ENCODE data around the gene KIN.
"Not testable (repeated sequence)": the region's sequence is repeated elsewhere in the genome, so short reads cannot be mapped to it uniquely, and the experiment has no call there.

The KIN gene, protein sequence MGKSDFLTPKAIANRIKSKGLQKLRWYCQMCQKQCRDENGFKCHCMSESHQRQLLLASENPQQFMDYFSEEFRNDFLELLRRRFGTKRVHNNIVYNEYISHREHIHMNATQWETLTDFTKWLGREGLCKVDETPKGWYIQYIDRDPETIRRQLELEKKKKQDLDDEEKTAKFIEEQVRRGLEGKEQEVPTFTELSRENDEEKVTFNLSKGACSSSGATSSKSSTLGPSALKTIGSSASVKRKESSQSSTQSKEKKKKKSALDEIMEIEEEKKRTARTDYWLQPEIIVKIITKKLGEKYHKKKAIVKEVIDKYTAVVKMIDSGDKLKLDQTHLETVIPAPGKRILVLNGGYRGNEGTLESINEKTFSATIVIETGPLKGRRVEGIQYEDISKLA

GRCh38 chr10:7787857-7788638, at the start of gene KIN, which contains the start of gene ATP5F1C:
Gene KIN (minus strand): TSS chr10:7787993. CDS start chr10:7787933, 60 bp downstream.
Gene ATP5F1C (plus strand): TSS chr10:7788177. CDS start chr10:7788208, 31 bp downstream.
- peak; percentile 33 for DNase-seq

- DNase-seq: no peak
Measured at GRCh38 chr10:7836571-7836970, 48.8 kb upstream of the KIN start.

DNA sequence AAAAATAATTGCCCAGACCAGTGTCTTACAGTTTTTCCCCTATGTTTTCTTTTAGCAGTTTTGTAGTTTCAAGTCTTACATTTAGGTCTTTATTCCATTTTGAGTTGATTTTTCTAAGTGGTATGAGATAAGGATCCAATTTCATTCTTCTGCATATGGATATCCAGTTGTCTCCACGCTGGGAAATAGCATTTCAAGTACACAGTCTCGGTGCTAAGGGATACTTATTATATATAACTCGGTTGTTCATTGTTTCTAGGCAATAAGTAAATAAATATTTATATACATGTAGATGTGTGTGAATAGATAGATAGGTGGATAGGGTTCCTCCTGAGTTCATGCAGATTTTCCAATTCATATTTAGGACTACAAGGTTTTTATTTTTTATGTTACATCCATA, 46.5 kb upstream of the KIN start:
- no peak for DNase-seq

DNA sequence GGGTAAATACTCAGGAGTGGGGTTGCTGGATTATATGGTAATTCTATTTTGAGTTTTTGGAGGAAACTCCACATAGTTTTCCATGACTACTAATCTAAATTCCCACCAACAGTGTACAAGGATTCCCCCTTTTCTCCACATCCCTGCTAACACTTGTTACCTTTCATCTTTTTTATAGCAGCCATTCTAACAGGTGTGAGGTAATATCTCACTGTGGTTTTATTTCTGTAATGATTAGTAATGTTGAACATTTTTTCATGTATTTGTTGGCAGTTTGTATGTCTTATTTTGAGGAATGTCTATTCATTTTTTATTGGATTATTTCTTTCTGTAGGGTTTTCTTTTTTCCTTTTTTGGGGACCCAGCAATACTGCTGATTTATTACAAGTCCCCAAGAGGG, 45.4 kb upstream of the KIN start:
- DNase-seq: no peak

DNA sequence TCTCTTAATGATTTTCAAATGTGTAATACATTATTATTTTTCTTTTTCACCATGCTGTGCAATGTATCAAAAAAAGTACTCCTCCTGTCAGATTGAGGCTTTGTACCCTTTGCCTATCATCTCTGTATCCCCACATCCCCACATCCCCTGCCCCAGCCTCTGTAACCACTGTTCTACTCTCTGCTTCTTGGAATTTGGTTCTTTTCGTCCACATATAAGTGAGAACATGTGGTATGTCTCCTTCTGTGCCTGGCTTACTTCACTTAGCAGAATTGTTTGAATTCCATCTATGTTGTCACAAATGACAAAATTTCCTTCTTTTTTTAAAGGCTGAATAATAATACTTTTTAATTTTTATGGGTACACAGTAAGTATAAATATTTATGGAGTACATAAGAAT, 44.3 kb upstream of the KIN start:
- DNase-seq: no peak

GRCh38 chr10:7829289-7829834, 41.6 kb upstream of the KIN start:
- DNase-seq: no peak

DNA sequence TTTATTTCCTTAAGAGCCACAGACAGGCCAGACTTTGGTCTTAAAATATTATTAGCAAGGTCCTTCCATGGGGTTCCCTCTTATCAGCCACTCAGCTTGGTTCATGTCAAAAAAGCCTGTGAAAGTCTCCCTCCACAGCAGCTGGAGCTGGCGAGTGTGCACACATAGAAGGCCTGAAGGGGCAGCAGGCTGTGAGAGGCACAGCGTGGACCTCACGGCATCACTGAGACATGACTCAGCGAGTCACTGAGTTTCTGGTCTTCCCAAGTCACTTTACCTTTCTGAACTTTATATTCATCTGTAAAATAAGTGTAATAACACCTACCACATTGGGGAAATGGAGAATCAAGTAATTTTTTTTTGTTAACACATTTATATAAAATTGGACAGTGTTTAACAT, 39.2 kb upstream of the KIN start:
- no peak for DNase-seq

DNA sequence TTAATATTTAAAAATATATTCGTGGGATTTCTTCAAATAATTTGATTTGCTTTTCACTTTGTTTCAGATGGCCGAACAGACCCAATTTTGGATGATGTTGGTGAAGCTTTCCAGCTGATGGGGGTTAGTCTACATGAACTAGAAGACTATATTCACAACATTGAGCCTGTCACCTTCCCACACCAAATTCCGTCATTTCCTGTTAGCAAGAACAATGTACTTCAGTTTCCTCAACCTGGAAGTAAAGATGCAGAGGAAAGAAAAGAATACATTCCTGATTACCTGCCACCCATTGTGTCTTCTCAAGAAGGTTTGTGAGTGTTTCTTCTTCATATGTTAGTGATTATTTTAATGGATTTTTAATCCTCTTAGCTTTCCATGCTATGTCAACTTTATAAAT, 36.5 kb upstream of the KIN start:
- DNase-seq: no peak

DNA sequence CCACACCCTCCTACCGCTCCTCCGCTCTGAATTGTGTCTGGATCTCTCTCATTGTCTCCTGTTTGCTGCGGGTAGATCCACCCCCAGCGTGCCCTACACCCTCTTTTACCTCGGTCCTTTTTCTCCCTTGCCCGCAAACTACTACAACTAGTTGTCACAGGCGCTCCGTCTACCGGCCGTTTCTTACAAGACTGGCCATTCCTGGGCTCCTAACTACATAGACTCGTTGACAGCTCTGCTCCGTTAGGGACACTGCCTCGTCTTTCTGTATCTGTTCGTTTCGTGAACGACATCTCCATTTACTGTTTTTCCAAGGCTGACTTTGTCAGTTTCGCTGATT, 31.3 kb upstream of the KIN start:
- DNase-seq: no peak

GRCh38 chr10:7818295-7819120, 30.7 kb upstream of the KIN start, which contains the start of gene TAF3:
Gene TAF3 (plus strand): TSS chr10:7818505. CDS start chr10:7818710, 205 bp downstream.
- DNase-seq: no peak

- no peak for DNase-seq
Measured at GRCh38 chr10:7817984-7818294, 30.1 kb upstream of the KIN start.

GRCh38 chr10:7817576-7817975, 29.8 kb upstream of the KIN start:
- DNase-seq: no peak

DNA sequence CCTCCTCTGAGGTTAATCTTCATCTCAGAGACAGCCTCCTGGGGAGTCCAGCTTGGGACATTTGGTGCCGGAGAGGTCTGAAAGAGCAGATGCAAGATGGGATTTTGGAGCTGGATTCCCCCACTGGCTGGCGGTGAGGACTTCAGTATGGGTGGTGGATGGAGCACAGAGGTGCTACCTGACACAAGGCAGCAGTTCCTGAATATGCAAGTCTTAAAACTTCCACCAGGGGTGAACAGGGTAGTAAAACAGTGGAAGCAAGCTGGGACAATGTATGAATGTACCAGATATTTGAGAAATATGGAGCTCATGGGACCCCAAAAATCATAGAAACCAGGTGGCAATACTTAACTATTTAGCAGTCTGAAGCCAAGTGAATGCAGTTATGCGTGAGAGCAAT, 25.7 kb upstream of the KIN start:
- no peak for DNase-seq

DNA sequence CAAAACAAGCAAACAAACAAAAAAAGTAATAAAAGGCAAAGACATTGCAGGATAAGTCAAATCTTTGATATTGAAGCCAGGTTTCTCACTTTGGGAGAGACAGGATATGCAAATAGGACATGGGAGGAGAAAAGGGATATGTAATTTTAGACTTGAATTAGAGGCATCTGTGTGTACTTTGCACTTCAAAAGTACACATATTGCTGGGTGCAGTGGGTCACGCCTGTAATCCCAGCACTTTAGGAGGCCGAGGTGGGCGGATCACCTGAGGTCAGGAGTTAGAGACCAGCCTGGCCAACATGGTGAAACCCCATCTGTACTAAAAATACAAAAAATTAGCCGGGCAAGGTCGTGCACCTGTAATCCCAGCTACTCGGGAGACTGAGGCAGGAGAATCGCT, 23.9 kb upstream of the KIN start:
- DNase-seq: not testable (repeated sequence)

DNA sequence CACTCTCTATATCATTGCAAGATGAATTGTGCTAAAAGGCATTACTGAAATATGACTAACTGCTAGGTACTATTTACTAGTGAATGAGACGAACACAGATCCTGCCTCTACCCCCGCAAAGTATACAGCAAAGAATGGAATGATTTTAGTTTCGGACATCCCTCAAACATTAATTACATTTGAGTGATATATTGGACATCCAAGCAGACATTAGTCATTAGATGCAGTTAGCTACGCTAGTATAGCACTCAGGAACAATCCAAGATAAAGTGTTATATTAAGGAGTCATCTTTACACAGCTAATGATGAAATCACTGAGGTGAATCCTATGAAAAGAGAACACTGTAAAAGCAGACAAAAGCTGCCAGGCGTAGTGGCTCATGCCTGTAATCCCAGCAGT, 23.2 kb upstream of the KIN start:
- no peak for DNase-seq

DNA sequence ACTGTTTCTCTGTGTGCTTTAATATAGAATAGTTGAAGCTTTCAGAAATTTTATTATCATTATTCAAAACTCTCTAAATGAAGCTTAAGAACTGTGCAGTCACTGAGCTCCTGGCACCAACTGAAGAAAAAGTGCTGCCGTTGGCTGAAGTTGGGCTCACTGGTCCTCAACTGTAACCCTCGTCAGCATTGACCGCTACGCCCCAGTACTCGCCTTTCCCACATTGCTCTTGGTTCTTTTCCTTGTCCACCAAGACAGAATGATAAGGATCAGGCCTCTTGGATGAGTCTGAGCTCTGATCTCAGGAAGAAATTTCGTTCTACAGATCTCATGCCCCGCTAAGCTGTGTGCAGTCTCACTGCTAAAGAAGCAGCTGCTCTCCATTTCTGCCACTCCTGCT, 22.6 kb upstream of the KIN start:
- no peak for DNase-seq

DNA sequence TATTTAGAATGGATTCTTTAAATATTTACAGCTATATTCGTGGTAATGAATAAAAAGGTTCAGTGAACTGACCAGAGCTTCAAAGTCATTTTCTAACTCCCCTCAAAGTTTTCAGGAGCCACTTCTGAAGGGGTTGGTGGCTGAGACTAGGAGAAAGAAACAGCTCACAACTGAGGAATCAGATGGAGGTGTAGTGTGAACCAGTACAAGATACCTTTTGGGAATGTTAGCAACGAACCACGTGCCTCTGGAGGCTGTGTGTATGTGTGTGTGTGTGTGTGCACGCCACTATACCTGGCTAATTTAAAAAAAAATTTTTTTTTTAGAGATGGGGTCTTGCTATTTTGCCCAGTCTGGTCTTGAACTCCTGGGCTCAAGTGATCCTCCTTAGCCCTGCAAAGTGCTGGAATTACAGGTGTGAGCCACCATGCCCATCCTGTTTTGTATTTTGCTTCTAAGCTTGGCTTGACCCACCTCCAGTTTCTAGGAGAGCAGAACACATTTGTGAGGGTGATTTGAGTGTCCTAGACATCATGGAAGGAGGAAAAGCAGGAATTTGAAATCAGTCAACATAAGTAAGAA, 21.0 kb upstream of the KIN start:
- DNase-seq: no peak

DNA sequence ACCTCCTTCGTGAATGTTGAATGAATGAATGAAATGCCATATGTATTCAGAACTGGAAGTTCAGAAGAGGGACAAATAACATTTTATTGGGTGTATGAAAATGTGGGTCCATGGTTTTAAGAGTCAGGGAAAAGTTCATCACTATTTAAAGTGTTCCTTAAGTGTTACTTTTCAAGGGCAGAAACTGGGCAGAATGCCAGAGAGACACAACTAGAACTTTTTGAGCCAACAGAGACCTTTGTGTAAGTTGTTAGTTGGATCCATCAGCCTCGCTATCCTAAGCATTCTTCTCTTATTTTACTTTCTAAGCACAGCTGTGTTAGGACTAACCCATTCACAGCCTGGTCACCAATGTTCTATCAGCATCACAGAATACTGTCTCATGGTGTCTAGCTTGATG, 16.9 kb upstream of the KIN start:
- DNase-seq: no peak

GRCh38 chr10:7804216-7804615, 16.4 kb upstream of the KIN start:
- DNase-seq: no peak

GRCh38 chr10:7802606-7803005, 14.8 kb upstream of the KIN start:
- no peak for DNase-seq

DNA sequence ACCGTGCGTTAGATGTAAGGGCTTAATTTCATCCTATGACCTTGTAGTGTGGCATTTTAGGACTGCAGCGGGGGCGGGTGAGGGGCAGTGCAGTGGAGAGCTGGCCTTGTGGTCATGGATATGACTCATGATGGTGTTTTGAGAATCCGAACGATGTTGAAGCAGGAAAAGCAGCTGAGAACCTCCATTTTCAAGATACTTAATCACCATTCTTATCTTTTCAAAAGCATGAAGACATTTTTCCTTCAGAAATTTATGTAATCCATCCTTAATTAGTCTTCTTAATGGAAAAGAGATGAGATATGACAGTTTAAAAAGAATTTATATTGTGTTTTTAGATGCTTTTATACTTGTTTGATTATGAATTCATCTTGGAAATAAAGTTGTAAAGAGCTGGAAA, 9.8 kb upstream of the KIN start:
- DNase-seq: no peak

DNA sequence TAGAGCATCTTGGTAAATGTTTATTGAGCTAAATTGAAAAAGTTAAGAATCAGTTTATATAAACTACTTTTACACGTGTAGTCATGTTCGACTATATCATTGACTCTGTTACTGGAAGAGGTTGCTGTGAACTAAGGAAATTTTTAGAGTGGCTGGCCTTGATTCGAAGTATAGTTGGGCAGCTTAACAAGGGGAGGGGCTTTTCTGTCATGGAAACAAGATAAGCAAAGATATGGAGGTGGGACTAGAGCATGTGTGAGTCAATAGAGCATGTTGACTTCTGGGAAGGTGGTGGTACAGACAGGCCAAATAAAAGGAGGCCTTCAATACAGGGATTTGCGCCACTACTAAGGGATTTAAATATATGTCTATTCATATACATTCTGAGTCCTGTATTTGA, 7.8 kb upstream of the KIN start:
- no peak for DNase-seq
